Loucy (cell line): Measurements from ENCODE around the gene NEK4.

ENCODE experiments used
- EZH2phosphoT487 ChIP-seq: fragments of 200-600 bp; IDR thresholded peaks from 2 replicates; pipeline ENCODE4 v1.6.1; 2018; ENCODE audit warnings: antibody characterized with exemption, mild to moderate bottlenecking, moderate library complexity, borderline replicate concordance
- TF ChIP-seq, protein P1 (sequence below): fragments of 200-600 bp; sonication (generic); conservative IDR thresholded peaks from 2 replicates; pipeline ENCODE4 v1.5.1; 2014; ENCODE audit warnings: mild to moderate bottlenecking, antibody characterized with exemption, low read length

DNA sequence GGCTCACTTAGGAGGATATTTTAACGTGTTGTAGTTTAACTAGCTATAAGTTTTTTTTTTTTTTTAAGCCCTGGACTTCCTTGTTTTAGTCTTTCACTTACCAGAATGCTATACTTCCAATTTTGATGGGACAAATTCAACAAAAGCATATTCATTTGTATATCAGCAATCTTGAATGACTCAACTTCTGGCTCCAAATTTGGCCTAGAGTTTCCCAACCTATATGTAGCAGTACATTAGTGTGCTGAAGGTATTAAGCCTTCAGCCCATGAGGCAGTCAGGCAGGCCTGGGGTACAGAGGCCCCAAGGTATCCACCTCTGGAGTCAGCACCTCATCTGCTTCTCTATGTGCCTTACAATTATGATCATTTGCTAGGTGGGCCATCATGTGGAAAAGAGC is 90.9 kb downstream of the NEK4 start:
- TF ChIP-seq, protein P1, sequence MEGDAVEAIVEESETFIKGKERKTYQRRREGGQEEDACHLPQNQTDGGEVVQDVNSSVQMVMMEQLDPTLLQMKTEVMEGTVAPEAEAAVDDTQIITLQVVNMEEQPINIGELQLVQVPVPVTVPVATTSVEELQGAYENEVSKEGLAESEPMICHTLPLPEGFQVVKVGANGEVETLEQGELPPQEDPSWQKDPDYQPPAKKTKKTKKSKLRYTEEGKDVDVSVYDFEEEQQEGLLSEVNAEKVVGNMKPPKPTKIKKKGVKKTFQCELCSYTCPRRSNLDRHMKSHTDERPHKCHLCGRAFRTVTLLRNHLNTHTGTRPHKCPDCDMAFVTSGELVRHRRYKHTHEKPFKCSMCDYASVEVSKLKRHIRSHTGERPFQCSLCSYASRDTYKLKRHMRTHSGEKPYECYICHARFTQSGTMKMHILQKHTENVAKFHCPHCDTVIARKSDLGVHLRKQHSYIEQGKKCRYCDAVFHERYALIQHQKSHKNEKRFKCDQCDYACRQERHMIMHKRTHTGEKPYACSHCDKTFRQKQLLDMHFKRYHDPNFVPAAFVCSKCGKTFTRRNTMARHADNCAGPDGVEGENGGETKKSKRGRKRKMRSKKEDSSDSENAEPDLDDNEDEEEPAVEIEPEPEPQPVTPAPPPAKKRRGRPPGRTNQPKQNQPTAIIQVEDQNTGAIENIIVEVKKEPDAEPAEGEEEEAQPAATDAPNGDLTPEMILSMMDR, result no peak
- no peak for TF ChIP-seq EZH2phosphoT487
